Measurements from ENCODE around the gene MRGPRG.

The MRGPRG gene

DNA sequence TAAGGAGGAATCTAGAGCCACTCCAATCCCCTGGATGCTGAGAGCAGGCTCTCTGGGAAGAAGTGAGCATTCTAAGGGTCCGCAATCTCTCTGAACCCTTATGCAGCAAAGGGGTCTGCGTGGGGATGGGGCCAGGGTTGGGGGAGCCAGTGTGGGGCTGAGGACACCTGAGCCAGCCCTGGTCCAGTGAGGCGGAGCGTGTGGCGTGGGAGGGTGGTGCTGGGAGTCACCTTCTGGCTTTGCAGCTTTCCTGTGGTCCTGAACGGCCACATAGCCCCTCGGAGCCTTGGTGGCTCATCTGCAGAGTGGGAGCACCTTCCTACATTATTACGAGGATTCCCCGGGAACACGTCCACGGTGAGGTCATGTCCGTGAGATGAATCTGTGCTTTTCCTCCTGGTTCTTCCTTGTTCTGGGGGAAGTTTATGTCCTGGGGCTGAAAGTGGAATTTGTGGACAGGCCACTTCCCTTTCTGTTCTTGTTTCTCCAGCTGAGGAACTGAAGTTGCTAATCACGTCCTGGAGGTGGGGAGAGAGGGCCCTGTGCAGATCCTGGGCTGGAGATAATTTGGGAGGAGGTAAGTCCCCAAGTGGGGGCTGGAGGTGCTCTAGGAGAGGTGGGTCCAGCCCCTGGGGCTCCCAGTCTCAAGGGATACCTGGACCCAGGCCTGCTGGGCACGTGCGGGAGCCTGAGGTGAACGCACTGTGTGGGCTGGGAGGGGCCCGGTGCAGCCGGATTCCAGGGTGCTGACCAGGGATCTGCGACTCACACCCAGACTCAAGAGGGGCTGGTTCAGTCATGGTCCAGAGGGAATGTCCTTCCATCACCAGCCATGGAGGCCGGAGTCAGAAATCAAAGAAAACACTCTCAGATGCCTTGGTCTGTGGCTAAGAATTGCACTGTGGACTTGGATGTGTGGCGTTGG lies 7.5 kb upstream of the MRGPRG start:
- DNase-seq = no peak

DNA sequence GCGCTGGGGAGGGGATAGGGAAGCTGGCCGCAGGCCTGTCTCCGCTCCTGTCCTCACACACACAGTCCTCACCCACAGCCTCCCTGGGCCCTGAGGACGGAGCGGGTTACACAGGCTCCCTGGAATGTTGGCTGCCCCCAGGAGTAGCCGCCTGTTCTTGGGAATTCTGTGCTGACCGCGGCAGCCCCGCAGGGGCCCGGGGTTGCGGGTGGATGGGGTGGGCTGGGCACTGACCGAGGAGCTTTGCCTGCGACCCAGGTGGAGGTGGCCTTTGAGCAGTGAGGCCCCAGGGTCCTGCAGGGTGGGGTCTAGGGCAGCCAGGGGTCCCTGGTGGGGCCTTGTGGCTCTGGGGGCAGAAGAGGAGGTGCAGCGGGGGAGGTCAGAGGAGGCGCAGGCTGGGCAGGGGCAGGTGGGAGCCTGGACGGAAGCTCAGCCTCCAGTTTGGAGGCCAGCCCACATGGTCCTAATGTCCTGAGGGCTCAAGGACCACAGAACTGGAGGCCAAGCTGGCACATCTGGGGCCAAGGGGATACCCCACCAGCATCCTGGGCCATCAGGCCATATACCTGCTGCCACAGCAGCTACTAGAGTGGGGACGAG lies 6.6 kb upstream of the MRGPRG start:
- no peak for DNase-seq

- no peak for DNase-seq
Observed at GRCh38 chr11:3224401-3225057, 5.9 kb upstream of the MRGPRG start.

DNA sequence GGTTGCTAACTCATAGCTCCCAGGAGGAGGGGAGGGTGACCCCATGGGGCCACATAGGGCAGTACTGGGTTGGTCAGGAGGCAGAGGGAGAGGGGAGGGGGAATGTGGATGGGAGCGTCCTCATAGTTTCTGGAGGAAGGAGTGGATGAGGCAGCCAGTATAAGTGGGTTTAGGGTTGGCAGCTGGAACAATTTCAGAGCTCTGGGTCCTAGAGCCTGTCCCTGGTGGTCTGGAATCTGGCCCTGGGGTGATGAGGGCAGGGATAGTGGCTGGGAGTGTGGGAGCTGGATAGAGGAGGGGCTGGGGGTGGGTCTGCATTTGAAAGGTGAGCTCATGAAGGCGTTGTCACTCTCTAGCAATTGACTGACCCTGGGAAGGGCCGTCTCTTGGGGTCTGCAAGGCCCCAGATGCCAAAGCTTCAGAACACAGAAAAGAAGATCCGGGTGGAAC lies 5.3 kb upstream of the MRGPRG start:
- no peak for DNase-seq

GRCh38 chr11:3222941-3223915 lies 4.6 kb upstream of the MRGPRG start:
- DNase-seq = no peak

DNA sequence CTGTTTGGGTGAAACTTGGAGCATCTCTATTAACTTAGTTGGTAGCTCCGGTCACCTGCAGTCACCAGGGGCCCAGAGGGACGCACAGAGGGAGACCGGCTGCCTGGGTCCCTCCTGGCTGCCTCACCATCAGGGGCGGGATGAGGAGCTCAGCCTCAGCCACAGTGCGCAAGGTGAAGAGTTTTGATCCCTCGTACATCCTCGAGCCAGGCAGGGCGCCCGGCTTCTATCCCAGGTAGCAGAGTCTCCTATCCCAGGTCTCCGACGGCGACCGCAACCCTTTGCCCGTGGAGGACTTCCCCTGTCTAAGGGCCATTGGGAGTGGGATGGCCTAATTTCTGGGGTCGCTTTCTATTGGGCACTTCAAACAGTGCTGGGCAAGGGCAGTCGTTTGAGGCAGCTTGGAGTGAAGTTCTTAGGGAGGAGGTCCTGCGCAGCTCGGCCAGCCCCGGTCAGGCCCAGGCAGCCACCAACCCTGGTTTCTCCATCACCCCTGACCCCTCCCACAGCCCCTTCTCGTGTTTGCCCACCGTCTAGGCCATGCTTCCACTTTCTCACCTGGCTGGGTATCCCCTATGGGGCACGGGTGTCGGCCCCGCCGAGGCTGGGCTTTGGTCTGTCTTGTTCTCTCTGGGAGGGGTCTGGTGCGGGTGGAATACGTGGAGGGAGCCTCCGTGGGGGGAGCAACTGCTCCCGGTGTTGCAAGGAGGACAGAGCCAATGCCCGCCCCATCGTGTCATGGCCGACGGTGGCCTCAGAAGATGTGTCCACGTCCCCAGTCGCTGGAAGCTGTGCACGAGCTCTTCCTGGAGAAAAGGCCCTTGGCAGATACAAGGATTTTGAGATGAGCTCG lies 3.6 kb upstream of the MRGPRG start:
- DNase-seq = no peak

DNA sequence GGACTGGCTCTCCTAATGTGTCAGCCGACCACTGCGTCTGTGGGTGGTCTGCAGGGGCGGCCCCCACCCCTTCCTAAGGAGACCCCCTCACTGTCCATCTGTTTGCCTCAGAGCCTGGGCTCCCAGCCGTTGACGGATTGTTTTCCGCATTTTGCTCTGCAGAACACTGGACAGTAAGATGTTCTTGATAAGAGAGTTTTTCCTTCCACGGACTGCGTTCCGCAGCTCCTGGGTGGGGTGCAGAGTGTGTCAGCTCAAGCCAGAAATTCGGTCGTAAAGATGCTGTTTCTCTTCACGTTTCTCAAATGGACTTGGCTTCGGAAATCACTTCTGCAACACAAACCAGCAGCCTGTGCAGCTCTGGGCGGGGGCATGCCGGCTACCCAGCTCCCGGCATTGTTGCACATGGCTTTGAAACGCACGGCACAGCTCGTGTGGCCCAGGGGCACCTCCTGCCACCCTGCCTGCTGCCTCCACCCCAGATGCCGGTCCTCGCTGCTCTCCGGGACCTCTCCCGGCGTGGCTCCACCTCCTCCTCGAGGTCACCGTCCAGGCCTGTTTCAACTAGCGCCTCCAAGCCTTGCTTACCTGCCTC lies 2.9 kb upstream of the MRGPRG start:
- DNase-seq = no peak

DNA sequence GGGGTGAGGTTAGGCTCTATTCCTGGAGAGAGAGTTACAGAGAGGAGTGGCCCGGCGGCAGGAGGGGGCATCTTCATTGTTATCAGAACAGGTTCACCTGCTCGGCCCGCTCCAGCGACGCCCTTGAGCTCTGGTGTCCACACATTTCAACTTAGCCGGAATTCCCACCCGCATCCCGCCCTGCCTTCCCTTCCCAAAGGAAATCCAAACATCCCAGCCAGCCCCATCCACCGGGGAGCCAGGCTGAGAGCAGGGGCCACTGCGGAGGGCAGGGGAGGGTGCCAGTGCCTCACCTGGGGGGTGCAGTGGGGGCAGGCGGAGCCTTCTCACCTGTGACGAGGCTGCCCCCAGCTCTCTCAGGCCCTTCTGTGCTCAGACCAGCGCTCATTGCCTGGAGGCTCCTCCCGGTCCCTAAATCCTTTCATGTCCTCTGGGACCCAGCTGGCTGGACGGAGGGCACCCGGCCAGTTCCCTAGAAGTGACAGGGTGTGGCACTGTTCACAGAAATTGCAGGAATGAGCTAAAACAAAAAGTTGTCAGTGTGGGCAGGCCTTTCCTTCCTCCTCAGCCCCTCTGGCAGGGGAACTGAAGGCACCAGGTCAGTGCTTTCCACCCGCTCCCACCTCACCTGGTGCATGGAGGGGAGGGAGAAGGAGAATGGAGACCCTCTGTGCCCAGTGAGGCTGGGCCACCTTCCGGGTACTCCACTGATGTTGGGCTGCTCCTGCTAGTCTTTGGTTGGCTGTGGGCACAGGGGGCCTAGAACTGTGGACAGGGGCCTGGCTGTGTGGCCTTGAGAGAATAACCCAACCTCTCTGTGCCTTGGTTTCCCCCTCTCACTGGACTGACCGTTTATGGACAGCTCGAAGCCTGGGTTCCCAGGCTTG lies 2.2 kb upstream of the MRGPRG start:
- no peak for DNase-seq

DNA sequence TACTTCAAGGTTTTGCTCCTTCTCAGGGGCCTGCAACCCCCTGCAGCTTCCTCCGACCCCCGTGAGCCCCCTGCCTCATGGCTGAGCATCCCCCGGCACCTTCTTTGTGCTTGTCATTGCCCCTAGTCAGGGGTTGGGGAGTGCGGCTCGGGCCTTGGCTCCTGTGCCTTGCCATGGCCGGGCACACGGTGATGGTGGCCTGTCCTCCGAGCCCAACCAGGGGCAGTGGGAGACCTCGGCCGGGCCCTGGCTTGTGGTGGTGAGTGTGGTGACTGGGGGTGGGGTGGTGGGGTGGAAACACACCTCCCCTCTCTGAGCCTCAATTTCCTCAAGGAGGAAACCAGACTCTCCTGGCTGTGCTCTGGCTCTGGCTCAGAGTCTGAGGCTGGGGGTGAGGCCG lies 1.5 kb upstream of the MRGPRG start:
- no peak for DNase-seq

GRCh38 chr11:3219281-3219892 lies 774 bp upstream of the MRGPRG start:
- no peak for DNase-seq

DNA sequence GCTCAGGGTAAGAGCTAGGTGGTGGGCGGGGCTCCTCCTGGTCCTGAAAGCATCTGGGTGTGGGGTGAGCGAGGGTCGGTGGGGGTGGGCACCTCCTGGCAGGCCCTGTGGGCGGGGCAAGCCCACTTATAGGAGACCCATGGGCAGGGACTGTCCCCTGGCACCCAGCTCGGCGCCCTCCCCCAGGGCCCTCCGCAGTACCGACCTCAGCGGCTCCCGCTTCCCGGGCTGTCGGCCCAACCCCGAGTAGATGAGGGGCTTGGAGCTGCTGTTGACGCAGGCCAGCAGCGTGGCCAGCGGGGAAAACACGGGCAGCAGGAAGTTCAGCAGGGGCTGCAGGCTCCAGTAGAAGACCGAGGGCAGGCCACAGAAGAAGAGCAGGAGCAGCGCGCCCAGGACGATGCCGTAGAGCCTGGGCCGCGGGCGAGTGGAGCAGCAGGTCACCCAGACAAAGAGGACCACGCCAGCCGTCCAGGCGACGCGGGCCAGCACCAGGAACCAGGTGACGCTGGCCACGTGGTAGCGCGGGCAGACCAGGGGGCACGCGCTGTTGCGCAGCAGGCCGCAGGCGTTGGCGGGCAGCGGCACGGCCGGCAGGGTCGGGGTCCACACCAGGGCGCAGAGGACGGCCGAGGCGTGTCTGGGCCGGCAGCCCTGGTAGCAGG lies 663 bp downstream of the MRGPRG start:
- DNase-seq = no peak

GRCh38 chr11:3216027-3216525 lies 2.5 kb downstream of the MRGPRG start:
- DNase-seq = no peak

DNA sequence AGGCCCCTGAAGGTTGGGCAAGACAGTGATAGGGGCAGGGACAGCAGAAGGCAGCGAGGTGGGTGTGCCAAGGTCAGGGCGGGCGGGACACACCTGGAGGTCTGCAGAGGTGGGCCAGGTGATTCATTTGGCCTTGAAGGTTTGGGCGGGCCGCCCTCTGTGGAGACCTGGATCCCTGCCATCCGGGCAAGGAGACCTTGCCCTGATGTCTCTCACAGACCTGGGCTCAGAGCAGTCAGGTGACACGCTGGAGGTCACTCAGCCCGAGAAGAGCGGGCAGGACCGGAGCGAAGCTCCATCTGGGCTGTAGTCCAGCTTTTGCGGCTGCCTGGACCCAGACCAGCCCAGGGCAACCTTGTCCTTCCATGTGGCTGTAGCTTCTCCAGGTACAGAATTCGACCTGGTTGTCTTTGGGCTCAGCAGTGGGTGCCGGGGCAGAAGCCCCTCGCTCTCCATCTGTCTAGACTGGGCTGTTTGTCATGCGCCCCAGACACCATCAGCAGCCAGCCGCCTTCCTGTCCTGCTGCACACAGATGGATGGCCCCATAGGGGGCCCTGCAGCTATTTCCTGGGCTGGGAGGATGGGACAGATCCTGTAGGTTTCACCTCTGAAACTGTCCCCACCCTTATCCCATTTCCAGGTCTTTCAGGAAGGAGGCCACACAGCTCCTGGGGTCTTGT lies 3.1 kb downstream of the MRGPRG start:
- DNase-seq = no peak

GRCh38 chr11:3214420-3214699 lies 4.3 kb downstream of the MRGPRG start:
- DNase-seq = no peak

DNA sequence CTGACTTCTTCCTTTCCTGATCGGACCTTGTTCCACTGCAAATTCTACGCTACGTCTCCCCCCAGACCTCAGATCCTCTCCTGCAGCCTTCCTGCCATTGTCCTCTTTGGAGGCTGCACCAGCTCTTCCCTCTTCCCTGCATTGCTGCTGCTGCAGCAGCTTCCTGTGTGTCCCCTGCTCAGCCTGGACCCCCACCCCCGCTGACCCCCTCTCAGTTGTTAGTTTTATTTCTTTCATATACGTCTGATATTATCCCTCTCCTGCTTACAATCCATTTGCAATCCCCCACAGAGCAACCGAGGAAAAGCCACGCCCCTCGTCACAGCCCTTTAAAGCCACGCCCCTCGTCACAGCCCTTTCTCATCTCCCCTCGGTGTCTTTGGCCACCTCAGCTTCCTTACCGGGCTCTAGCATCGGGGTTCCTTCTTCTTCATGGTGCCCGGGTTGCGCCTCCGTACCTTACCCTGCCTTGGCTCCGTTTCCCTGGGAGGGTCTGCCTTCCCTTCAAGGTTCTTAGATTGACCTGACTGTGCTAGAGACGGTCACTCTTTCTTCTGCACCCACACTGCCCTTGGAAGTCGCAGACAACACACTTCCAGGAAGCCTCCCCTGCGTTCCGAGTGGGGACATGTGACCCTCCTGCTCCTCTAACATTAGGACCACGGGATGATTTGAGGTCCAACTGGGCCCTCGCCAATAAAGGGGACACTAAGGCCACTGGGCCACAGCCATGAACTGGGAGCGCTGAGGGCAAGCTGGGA lies 4.8 kb downstream of the MRGPRG start:
- DNase-seq = no peak

DNA sequence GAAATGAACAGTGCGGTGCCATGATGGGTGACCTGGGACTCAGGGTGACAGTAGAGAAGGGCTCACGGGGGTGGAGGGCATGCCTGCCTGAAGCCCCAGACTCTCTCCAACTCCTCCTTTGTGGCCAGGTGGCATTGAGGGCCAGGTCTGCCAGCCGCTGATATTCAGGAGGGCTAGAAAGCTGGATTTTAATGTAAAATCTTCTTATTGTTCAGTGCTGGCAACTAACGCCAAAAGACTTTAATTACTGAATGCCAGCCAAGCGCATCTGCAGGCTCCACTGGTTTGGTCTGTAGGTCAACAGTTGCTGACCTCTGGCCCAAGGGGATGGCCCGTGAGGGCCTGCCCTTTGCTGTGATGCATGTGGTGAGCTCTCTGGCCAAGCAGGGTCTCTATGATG lies 10.3 kb downstream of the MRGPRG start:
- no peak for DNase-seq

DNA sequence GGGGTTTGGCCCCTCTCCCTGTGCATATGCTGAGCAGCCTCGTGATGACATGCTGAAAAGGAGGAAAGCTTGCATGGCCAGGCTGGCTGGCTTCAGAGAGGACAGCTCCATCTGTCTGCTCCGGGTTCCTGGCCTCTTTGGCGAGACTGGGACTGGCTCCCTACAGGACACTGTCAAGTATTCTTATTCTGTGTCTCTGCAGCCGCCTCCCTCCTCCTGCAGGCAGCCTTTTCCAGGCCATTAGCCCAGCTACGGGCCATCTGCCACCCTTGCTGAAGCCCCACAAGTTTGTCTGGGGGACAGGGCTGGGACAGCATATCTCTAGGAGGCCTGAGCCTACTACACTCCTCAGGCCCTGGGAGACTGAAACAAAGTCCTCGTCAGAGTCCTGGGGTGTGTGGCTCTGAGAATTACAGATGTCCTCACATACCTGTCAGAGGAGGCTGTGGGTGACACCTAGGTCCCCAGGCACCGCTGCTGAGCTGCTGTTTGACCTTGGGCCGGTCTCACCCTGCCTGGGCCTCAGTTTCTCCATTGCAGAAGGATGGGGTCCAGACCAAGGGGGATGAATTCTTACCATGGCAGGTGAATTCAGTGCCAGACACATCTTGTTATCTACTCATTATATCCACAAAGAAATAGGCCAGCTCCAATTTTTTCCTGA lies 11.0 kb downstream of the MRGPRG start:
- DNase-seq = no peak

- no peak for DNase-seq
Observed at GRCh38 chr11:3206922-3207204, 11.8 kb downstream of the MRGPRG start.
